HG03196 (cell line): ENCODE results near the gene ALK.

Source experiments
- ATAC-seq: cut with Tn5 transposase; IDR thresholded peaks from one replicate; pipeline ENCODE4 v1.9.1; 2021; ENCODE audit not compliant: unreplicated experiment

ALK gene

DNA sequence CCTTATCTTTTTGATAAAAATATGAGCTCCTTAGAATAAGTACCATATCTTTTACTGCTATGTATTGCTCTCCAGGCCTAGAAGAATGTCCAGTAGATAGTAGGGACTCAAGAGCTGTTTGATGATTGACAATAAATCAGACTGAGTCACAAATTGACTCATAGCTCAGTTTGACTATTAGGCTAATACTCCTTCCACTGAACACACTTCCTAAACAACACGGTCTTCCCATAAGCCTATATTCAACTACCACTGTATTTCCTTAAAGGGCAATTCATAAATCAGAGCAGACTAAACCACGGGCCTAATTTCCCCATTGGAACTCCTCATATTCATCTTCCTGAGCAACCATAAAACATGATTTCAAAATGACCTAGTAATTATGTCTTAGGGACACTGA, 258.5 kb downstream of the ALK start:
- no peak for ATAC-seq

DNA sequence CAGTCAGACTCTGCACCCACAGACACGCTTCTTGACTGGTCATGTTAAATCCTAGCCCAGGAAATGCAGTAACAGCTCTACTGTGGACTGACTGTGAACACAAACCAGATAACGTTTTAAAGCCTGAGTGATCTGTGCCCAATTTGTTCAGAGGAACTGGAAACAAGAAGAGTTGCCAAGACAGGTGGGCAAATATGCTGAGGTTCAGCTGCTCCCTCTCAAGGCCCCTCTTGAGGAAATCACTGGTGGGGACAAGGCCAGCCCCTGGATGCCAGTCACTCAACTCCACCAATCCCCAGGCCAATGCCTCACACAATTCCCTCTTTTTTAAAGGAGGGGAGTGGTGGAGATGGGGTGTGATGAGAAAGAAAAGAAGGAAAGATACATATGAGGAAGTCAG, 261.2 kb downstream of the ALK start:
- no peak for ATAC-seq

DNA sequence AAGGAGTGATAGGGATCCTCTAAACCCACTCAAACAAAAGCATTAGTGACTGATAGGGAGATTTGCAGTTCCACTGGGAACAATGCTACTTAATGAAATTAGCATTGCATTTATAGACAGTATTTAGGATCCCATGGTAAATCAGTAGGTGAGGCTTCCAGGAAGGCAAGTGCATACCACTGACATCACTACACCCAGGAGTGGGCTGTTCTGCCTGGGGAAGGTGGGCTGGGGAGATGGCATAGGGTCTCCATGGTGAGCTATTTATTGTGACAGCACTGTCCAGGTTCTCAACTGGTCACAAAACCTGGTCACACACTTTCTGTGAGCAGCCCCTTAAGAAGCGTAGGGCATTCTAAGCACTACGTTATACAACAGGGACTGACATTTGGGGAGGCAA, 262.2 kb downstream of the ALK start:
- ATAC-seq, result no peak

DNA sequence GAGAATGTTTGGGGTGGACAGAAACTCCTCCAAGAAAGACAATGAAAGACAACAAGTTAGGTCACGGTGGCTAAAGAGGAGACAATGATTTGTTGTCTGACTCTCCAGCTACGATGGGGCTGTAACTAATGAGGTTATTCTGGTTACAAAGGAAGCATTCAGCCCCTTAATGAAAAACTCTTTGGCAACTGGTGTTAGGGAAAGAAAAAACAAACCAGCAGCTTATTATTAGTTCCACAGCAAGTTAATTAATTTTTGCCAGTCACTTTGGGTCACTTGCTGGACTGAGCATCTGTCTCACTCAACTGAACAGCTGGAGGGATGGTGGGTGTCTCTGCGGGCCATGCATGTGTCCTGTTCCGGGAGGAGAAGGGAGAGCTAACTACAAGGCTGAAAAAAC, 263.7 kb downstream of the ALK start:
- ATAC-seq, result no peak

DNA sequence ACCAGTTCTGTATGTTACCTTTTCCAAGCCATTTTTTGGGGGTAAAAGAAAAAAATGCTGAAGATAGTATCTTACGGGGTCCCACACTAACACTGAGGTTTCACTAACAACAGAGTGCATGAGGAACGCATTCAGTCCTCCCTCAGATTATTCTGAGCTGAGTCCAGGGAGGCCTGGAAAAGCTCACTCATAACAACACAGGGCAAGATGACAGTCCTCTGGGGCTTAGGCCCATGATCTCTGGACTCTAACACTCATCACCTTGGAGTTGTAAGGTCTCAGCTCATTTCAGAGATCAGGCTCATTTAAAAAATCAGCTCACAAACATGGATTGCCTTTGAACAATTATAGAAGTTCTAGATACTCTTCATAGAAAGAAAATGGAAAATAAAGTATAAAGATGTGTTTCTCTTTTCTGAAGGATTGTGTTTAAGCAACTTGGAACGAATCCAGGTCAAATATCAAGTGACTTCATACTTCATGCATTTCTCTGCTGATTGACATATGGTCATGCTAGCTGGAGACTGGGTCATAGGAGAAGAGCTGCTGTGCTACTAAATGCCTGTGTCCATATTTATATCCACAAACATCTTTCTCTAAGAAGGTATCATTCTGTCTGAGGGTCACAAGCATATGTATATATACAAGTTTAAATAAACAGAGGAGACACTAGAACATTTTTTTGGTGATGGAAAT, 265.8 kb downstream of the ALK start:
- no peak for ATAC-seq

DNA sequence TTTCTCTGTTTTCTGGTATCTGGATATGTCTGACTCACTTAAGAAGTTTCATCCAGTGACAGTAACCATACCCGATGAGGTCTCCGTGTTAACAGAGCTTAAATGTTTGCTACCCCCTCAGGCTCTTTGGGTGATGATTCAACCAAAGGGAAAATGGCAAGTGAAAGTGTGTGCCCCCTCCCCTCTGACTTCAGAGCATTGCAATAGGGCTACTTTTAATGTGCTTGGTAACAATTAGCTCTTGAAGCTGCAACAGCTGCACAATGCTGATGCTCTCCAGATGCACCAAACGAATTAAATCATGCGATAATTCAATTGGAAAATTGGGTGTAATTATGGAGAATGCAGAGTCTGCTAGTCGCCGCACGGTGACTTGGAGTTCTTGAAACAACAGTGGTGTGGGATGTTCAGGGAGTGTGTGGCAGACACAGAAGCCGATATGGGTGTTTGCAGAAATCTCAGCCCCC, 270.7 kb downstream of the ALK start:
- no peak for ATAC-seq

DNA sequence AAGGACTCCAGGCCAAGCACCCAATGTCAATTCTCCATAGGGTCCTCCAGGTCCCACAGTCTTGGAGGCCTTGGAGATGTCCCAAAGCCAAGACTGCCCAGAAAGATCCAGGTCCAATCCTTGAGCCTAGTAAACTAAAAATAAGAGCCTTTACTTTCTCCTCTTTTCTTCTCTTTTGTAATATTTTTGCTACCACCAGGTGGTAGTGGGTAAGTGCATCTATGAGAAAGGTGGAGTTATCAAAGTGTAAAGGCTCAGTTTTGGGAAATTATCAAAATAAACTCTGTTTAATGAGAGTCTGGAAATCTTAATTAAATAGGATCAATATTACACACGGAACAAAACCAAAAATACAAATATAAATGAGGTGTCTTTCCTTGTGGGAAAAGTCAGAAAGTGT, 276.4 kb downstream of the ALK start:
- ATAC-seq, result no peak

DNA sequence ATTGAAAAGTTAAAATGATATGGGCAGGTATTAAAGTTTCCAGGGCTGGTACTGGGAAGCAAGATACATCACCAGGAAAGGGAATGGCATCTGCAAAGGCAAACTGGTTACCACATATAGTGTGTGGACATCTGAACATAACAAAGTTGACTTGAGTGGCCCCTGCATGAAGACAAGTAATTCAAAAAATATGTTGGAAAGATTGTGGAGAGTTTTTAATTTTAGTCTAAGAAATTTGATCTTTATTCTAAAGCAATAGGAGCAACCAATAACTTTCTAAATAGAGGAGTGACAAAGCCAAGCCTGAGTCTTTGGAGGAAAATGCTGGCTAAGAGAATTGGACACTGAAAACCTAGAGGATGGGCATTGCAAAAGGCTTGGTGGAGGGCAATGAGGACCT, 278.2 kb downstream of the ALK start:
- no peak for ATAC-seq

DNA sequence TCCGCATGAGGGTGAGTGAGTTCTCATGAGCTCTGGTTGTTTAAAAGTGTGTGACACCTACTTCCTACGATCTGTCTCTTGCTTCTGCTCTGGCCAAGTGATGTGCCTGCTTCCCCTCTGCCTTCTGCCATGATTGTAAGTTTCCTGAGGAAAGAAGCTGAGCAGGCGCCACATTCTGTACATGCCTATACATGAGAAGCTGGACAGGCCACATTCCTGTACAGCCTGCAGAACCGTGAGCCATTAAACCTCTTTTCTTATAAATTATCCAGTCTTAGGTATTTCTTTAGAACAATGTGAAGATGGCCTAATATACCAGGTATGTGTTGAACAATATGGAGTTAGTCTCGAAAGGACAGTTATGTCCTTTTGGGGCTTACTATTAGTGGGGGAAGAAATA, 281.0 kb downstream of the ALK start:
- ATAC-seq, result no peak

DNA sequence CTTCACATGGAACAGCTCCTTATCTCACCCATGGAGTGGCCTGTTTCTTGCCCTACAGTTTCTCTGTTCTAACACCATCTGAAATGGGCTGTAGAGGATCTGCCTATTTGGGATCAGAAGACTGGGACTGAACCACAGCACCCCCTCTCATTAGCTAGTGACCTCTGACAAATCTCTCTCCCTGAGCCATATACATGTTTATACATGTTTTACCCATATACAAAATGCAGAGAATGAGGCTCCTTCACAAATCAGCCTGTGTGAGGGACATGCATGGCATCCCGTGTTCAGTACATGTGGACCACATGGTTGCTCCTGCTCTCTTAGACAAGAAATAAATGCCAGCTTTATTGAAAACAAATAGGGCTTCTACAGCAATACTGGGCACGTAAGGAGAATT, 282.7 kb downstream of the ALK start:
- no peak for ATAC-seq

DNA sequence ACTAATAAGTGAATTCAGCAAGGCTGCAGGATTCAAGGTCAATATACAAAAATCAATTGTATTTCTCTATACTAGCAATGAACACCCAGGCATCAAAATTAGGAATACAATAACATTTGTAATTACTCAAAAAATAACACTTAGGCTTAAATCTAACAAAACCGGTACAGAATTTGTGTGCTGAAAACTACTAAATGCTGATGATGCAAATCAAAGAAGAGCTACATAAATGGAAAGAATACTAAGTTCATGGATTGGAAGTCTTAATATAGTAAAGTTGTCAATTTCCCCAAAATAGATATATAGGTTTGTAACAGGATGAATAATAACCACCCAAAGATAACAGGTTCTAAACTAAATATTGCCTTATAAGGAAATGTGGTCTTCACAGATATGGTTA, 286.5 kb downstream of the ALK start:
- no peak for ATAC-seq

DNA sequence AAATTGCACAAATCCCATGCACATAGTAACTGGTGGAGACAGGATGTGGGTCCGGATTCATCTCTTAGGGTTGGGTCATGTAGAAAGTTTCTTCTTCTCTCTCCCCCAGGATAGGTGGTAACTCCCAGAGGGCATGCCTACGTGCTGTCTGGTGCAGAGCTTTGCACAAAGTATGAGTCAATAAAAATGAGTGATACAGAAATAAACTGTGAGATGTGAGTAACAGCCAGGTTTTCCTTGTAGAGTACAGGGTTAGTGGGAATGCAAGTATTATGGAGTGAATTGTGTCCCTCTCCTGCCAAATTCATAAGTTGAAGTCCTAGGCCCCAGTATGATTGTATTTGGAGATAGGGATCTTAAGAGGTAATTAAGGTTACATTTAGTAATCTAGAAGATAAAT, 289.4 kb downstream of the ALK start:
- no peak for ATAC-seq

DNA sequence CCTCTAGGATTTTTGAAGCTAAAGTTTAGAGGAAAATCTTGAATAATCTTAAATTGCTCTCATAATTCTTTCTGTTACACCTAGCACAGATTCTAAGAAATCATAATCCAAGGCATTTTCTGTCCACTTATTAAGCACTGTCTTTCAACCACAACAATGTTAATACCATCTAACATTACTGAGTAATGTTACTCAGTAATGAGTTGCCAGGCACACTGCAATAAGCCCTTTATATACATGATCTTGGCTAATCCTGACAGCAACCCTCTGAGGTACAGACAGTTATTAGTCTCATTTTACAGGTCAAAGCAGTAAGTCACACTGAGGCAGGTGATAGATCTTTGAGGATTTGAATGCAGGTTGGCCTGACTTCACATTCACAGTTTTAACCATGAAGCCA, 291.9 kb downstream of the ALK start:
- ATAC-seq, result no peak

DNA sequence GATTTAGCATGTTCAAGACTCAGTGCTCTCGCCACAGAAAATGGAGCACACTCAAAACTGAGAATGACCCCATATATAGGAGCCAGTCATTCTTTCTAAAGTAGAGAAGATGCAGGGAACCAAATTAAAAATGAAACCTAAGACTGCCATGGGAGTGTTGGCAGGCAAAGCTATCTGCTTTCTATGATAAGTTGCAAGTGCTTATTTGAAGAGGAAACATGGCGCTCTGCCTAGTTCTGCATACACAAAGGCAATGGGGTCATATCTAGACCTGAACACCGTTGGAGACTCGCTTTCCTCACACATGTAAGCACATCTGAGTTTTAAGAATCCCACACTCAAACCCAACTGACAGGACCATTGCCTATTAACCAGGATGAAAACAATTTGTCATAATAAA, 292.5 kb downstream of the ALK start:
- ATAC-seq, result no peak

DNA sequence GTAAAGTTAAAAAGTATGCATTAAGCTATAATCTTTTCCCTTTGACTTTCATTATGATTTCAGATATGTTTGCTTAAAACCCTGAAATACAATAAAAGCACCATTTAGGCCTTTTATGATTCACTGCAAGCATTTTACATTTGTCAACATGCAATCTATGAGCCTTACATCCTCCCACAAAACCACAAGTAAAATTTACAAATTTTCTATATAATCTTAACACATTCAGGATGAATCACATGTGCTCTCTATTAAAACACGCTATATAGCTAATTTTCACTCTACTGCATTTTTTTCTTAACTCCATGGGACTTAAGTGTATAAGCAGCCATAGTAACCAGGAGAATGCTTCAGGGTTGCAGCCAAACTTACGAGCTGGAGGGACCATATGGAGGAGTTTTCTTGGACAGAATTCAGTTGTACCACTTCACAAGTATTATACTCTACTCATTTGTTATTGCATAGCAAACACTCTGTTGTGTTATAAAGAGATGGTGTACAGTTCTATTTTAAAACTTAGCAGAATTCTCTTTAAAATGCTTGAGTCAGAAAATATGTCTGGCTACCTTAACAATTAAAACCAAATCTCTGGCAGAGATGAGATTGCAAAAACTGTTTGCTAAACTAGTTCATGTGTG, 293.2 kb downstream of the ALK start:
- ATAC-seq, result no peak

DNA sequence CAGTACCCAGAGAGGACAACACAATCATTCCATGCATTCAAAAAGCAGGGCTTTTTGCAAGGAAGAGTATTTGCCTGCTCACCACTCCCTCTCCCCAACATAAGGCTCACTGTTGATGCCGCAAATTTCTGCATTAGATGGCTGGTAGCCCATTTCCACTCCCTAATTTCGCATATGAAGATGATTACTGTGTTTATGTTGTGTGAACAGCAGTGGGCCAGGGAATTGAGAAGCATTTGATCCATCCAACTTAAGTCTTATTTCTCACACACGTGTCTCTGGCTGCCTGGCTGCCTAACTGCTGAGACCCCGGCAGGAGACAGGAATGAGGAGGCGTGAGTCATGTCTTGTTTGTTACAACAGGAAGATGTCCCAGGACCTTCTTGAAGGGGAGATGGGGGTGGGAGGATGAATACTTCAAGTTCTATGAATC, 294.1 kb downstream of the ALK start:
- ATAC-seq, result no peak

DNA sequence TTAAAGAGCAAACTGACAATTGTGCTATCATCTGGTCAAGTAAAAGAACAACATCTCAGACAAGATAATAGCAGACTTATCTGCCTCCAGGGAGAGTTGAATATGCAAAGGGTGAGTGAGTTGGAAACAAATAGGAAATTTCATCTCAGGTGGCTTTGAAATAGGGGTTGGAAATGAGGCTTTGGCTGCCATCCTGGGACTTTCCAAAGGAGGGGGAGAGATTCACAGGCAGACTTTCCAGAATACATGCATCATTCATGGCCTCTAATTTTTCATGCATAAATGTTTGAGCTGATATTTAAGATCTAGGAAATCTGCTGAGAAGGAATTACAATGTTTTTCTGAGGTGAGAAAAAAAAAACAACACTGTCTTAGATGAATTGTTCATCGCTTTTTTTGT, 300.5 kb downstream of the ALK start:
- no peak for ATAC-seq

DNA sequence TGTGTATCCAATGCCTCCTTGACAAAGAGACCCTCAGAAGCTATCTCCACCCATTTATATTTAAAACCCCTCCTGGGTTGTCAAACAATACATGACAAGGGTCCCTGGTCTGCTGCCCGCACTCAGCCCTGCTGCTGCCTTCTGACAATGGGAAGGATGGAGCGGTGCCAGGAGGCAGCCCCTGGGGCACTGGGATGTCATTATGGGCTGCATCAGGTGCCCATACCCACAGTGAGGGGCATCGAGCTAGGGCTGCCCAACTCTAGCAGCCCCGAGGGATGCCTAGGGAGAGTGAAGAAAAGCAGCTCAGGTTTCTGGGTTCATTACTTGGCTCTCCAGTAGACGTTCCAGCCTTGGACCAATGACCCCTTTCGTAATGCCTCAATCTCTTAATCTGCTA, 301.7 kb downstream of the ALK start:
- no peak for ATAC-seq

DNA sequence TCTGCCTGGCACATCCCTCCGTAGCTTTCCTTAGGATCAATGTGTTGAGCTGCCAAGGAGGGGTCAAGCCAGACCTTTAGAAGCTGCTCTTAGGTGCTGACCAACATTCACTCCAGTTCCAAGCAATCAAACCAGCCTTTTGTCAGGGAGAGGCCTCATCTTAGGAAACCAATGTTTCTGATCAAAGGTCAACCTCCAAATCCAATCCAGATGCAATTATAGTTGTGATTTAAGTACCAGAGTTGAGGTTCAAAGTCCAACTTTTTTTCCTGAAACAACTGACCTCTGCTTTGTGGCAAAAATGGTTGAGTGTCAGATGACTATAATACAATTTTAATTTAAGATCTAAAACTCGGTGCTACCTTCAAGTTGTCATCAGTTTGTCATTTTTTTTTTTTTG, 303.4 kb downstream of the ALK start:
- no peak for ATAC-seq

DNA sequence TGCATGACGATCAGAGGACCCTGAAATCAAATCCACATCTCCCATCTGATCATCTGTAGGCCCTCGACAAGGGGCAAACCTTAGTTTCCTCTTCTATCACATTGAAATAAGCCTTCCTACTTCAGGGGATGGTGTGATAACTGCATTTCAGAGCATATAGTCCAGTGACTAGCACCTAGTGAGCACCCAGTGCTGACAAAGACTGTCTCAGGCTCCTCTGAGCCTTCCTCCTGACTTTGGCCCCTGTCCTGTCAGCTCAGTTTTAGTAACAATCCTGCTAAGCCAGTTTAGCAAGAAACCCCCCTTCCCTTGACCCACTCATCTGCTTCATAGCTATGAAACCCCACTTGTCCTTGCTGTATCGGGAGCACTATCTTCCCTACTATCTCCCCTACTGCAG, 304.0 kb downstream of the ALK start:
- no peak for ATAC-seq

DNA sequence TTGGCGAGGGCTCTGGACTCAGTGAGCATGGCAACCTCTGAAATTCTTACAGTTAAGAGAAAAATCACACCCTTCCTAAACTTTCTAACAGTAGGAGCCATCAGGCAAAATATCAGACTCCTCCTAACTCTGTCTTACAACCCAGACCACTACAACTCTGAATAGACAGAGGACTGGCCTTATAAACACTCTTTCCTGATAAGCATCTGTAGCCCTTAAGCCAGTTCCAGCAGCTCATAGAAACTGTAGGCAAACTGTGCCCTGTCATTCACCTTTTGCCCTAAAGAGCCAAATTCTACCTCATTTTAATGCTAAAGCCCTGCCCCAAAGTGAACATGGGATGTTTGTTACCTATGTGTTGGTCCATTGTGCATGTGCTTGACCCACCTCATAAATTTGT, 304.8 kb downstream of the ALK start:
- no peak for ATAC-seq

DNA sequence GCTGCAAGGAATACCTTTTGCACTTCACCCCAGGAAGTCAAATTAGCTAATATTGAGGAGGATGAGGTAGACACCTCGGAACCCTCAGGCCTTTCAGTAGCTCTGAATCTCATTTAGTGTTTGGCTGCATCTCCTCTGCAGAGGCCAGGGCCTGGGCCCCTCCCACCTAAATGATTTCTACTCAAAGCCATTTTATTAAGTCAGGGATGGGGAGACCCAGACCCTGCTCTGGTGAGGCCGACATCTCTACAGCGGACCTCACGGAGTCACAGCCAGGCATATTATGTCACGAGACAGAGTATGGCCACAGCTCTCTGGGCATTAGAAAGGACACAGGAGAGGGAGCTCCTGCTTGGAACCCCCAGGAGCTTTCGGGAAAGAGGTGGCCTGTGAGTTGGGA, 305.5 kb downstream of the ALK start:
- ATAC-seq, result no peak

DNA sequence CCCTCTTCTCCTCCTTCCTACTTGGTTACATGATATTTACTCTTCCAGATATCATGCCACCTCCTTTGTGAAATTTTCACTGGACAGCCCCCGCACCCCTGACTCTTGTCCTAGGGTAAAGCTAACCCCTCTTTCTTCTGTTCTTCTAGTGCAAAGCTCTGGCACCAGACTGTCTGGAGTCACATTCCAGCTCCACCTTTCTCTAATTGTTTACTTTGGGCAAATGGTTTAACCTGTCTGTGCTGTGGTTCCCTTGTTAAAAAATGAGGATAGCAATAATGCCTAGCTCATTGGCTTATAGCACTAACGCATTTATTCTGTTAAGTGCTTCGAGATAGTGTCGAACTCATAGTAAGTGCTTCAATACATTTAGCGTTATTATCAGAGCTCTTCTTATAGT, 306.2 kb downstream of the ALK start:
- no peak for ATAC-seq
